ENCODE measurements around the gene BET1L.
"Not testable (repeated sequence)": the region's sequence is repeated elsewhere in the genome, so short reads cannot be mapped to it uniquely, and the experiment has no call there.

Gene BET1L

DNA sequence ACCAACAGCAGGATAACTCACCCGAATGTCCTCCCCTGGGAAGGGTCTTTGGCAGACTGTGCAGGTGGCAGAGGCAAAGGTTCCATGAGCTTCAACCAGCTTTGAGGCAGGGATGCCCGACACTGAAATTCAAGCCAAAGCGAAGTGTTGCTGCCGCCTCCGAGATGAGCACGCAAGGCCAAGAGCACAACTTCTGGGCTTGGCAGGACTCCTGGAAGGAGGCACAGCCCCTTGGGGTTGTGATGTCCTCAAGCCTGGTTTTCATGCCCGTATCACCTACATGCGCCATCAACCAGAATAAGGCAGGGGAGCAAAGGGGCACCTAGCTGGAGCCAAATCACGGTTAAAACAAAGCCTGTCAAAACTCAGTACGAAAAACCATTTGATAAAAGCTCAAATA, 23.2 kb upstream of the BET1L start:
- DNase-seq (ENCODE audit: low spot score) = no peak
- no peak for FAIRE-seq

DNA sequence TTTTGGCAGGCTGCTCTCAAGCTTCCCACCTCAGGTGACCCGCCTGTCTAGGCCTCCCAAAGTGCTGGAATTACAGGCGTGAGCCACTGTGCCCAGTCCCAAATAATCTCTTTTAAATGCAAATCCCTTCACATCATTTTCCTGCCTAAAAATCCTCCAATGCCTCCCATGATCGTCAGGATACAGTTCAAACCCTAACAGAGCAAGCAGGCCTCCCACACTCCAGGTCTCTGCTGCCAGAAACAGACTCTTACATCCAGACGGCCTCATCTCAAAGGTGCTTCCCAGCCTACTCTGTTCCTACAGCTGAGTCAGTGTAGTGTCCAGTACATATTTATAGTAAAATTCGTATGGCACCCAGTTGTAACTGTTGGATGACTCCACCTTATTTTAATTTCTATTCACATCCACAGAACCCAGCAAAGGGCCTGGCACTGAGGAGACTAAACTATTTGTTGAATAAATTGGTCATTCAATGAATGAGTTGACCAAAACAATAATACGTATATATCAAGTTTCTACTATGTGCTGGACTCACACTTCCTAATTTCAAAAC, 20.7 kb upstream of the BET1L start:
- DNase-seq (ENCODE audit: low spot score) (no peak), FAIRE-seq (no peak)

DNA sequence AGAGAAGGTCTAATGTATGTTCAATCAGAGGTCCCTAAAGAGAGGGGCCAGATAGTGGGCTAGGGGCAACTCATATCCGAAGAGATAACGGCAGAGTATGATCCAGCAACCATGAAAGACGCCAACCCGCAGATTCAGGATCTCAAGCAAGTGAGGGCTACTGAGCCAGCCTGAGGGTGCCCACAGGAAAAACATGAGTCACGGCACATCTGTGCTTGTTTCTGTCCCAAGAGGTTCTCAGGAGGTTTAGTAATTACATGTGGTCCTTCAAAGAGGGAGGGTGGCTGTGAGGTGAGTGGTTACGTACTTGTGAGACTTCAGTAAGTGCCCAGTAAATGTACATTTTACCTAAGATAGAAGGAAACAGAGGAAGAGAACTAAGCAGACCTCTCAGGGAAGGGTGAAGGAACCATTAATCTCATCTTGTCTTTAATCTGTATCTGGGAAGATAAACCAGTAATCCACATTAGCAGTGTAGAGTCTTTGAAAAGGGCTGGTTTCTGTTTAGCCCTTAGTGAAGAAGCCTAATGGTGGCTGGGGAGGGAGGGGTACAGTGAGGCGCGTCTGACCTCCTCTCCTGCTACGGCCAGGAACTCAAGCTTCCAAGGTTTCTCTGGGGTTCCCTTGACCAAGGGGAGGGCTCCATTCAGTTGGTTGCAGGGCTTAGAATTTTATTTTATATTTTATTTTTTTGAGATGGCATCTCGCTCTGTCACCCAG, 18.7 kb upstream of the BET1L start:
- FAIRE-seq (no peak), DNase-seq (ENCODE audit: low spot score) (no peak)

DNA sequence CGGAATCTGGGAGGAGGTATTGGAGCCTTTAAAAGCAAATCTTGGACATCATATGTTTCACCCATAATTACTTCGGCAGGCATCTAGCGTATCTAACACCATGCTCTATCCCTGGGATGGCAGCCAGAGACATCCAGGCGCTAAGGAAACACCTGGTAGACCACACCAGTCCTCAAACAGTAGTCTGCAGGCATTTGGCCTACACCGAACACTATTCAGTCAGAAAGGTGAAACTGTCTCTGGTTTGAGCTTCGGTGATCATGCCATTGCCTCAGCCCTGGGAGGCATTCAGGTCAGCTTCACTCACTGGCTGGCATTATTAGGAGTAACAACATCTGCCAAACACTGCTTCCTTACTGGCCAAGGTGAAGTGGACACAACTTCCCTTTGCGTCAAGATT, 17.2 kb upstream of the BET1L start:
- DNase-seq (ENCODE audit: low spot score) (no peak), FAIRE-seq (no peak)

DNA sequence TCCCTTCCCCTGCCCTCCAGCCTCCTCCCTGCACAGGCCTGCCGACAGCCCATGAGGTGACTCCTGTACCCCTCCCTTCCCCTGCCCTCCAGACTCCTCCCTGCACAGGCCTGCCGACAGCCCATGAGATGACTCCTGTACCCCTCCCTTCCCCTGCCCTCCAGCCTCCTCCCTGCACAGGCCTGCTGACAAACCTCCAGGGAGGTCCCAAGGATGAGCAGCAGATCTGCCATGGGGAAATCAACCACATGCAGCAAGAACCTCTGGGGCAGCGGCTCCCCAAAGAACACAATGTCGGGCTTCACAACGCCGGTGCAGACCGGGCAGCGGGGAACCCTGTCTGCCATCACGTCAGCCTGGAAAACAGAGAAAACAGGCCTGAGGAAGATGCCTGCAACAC, 16.7 kb upstream of the BET1L start:
- FAIRE-seq = no peak
- no peak for DNase-seq (ENCODE audit: low spot score)

DNA sequence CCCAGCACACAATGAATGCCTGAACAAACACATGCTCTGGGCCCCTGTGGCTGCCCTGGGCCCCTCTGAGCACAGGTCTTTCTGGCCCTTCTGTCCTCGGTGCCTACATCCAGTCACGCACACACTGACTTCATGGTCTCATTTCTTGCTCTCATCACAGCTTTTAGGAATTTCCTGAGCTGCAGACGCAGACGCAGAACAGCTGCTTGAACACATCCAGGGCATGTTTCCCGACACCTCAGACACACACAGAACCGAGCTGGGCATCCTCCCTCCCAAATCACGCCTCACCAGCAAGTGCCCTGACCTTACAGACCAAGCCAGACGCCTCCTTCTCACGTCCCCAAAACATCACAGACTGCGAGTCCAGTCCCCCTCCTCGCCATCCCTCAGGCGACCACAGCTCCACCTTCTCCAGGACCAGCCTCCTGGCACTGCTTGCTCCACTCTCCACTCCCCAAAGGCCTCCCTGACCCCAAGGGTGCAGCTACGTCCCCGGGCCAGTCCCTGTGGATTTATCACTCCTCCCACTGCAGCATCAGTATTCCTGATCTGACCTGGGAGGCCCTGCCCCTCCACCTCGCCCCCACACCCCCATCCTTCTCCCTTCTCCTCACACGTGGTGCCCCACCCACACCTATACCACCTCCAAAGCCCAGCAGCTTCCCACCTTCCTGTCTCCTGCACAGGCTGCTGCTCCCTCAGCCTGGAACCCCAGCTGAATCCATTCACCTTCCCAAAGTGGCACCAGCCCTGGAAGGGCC, 16.0 kb upstream of the BET1L start:
- no peak for DNase-seq (ENCODE audit: low spot score)
- FAIRE-seq = no peak

DNA sequence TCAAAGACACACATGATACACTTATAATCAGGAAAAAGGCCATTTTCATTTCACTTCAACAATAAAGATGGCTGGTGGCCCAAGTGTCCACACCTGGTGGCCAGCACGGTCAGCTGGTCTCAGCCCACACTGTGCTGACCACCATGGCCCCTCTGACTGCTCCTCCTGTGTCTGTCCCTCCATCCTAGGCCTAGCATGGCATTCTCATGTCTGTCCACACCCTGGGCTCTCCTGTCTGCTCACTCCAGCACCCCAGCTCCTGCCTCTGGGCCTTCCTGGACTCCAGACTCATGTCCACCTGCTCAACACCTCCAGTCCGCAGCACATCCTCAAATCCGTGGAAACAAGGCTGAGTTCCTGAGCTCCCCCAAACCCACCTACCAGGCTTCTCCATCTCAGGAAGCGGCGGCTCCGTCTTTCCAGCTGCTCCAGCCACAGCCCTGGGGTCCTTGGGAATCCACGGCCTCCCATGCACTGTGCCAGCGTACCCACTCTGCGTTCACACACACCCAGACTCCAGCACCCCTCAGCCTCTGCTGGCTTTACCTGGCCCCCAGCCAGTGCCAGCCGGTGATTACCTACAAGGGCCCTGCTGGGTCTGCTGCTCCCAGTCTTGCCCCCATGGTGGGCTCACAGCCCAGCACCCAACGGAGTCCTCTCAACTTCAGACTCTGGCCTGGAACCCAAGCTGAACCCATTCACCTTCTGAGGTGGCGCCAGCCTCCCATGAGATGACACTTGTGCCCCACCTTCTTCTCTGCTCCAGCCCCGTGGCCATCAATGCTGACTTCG, 15.0 kb upstream of the BET1L start:
- no peak for DNase-seq (ENCODE audit: low spot score)
- no peak for FAIRE-seq

DNA sequence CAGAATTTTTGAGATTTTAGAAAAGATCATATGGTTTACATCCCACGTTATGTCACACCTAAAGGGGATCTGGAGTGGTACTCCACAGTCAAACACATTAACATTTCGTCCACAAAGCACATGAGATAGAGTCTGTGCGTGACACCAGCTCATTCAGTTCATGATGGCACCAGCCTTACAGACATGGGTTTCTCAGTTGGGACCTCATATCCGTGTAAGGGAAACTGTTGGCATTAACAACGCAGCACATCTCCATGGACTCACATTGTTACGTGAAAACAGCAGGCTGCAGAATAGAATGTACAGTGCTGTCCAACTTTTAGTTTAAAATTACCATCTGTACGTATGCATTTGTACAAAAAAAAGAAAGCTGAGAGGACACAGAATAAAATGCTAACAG, 14.3 kb upstream of the BET1L start:
- DNase-seq (ENCODE audit: low spot score) = no peak
- FAIRE-seq = no peak

DNA sequence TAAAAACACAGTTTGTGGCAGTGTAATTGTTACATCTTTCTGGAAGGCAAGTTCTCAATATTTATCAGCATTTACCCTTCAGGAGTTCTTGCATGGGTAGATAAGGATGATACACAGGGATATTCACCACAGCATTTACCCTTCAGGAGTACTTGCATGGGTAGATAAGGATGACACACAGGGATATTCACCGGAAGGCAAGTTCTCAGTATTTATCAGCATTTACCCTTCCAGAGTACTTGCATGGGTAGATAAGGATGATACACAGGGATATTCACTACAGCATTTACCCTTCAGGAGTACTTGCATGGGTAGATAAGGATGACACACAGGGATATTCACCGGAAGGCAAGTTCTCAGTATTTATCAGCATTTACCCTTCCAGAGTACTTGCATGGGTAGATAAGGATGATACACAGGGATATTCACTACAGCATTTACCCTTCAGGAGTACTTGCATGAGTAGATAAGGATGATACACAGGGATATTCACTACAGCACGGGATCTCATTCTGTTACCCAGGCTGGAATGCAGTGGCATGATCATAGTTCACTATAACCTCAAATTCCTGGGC, 13.5 kb upstream of the BET1L start:
- DNase-seq (ENCODE audit: low spot score); FAIRE-seq: not testable (repeated sequence)

DNA sequence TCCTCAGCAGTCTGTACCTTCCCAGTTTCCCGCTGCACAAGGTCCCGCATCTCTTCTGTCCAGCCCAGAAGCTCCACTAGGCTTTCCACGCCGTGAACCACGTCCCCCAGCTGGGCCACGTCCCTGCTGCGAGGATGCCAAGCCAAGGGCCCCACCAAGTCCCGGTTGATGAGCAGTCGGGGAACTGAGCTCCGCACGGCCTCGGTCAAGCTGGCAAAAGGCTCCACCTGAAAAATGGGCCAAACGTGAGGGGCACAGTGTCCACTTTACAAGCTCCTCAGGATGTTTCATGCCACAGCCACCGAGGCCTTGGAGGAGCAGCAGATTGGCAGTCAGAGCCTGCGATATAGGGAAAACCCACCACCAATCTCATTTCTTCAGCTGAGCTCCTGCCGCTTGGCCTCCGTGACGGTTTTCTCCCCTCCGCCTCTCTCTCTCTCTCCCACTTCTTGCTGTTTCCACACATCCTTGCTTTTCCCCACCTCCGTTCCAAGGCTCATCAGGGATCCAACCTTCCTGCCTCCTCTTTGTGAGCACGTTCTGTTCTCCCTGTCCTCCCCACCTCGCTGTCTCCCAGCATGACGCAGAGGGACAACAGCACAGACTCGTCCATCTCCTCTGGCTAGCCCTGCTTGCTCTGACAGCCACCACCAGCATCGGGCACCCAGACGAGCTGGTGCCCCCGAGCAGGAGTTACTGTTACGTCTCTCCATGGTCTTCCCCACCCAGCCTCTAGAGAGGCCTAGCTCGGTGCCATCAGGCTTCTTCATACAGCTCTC, 11.8 kb upstream of the BET1L start:
- FAIRE-seq (no peak), DNase-seq (ENCODE audit: low spot score) (no peak)

DNA sequence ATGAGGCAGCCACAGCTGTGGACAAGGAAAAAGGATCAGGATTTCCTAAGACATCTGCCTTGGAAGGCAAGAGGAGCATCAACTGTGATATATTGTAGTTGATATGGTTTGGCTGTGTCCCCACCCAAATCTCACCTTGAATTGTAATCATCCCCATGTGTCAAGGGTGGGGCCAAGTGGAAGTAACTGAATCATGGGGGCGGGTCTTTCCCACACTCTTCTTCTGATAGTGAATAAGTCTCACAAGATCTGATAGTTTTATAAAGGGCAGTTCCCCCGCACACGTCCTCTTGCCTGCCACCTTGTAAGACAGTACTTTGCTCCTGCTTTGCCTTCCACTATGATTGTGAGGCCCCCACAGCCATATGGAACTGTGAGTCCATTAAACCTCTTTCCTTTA, 10.5 kb upstream of the BET1L start:
- no peak for FAIRE-seq

DNA sequence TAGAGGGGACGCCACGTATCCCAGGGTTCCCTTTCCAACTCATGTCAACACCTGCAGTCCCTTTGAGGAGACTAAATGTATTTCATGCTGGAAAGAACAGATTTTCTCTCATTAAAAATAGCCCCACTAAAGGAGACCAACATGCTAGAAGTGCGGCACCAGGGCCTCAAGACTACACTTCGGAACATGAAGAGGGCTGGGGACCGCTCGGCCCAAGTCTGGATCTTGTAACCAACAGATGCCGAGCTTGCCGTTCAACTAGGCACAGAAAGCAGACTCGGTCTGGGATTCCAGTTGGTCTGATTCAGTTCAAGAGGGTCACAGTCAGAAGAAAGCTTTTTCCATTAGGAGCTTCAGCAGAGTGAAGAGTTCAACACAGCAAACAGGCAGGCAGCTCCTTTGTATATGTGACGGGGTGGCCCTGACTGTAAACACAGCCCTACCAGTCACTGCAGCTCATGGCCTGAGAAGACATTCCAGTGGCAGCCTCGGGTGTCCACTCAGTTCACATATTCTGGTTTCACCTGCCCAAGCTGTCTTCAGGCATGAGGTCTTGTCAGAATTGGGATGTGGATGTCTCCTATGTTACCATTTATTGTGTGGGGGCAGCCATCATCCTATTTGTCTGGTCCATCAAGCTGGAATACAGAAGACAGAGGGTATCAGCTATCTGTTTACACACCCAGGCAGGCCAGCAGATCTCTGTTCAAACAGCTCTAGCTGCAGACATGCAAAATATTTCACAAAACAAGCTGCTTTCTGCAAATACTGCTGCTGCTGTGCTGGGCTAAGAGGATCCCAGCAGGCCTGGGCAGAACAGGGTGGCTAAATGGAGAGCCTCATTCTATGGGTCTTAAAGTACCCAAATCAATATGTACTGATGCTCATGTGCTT, 9.1 kb upstream of the BET1L start:
- DNase-seq (ENCODE audit: low spot score) = no peak
- no peak for FAIRE-seq

More for the DNA sequence above, 10.5 kb upstream of the BET1L start:
- no peak for DNase-seq (ENCODE audit: low spot score)

DNA sequence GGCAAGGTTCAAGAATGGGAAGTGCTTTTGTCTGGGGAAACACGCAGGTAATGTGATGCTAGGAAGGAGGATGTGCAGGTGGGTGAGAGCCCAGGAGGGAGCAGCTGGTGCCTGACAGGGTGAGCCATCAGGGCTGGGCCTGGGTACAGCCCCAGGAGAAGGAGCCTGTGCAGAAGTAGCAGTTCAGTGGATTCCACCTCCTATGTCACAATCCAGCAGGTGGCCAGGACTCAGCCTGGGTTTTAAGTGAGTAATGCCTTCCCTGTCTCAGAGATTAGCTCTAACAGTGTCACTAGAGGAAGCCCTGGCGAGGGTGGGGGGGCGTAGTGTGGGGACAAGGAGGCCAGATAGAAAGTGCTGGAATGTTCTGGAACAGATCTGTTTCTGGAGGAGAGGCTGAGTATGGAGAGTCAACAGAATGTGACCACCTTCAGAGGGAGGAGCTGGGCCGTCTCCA, 8.4 kb upstream of the BET1L start:
- DNase-seq (ENCODE audit: low spot score) = no peak
- no peak for FAIRE-seq

DNA sequence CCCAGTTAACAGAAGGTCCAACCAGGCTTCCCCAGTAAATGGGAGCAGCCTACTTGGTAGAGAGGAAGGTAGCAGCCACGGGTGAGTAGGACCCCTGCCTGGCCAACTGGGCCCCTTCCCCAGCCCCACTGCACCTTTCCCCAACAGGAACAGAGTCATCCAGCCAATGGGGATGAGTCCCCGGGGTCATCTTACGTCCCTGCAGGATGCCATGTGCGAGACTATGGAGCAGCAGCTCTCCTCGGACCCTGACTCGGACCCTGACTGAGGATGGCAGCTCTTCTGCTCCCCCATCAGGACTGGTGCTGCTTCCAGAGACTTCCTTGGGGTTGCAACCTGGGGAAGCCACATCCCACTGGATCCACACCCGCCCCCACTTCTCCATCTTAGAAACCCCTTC, 6.9 kb upstream of the BET1L start:
- FAIRE-seq = no peak

DNA sequence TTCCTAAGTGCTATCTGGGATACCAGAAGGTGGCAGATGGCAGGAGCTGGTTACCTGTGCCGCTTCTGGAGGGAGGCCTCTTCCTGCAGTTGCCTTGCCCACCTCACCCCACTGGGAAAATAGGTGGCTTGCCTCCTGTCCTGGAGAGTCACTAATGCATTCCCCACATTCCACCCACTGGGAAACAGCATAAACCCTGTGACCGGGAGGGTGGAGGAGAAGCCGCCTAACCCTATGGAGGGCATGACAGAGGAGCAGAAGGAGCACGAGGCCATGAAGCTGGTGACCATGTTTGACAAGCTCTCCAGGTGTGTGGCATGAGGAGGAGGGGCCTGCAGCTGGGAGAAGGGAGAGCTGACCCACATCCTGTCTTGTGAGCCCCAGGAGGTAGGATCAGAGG, 5.9 kb upstream of the BET1L start:
- FAIRE-seq (no peak), DNase-seq (ENCODE audit: low spot score) (no peak)

More for the DNA sequence above, 6.9 kb upstream of the BET1L start:
- DNase-seq (ENCODE audit: low spot score) = no peak

DNA sequence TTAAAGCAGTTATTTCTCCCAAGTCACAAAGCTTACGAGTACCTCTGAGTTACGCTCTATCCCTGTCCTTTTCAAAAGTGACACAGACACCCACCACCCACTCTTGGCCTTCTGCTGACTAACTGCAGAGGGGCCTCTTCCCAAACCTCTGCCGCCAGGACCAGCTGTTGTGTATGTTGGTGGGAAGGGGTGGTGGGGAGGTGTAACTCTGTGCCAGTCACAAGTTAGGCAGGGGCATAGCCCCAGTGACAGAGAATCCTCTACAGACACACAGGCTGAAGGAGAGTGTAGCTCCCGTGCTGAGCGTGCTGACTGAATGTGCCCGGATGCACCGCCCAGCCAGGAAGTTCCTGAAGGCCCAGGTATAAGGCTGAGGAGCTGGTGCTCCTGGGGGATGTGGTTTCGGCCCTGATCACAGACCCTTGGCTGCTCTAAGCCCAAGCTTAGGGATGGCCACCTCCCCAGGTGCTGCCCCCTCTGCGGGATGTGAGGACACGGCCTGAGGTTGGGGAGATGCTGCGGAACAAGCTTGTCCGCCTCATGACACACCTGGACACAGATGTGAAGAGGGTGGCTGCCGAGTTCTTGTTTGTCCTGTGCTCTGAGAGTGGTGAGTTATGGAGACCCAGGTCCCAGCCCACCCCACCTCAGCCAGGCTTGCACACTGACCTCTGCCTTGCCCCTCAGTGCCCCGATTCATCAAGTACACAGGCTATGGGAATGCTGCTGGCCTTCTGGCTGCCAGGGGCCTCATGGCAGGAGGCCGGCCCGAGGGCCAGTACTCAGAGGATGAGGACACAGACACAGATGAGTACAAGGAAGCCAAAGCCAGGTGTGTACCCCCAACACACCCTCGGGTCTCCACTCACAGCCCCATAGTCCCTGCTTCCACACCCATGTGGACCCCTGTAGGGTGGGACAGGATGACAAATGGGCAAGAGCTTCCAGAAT, 5.2 kb upstream of the BET1L start:
- FAIRE-seq (no peak), DNase-seq (ENCODE audit: low spot score) (no peak)

DNA sequence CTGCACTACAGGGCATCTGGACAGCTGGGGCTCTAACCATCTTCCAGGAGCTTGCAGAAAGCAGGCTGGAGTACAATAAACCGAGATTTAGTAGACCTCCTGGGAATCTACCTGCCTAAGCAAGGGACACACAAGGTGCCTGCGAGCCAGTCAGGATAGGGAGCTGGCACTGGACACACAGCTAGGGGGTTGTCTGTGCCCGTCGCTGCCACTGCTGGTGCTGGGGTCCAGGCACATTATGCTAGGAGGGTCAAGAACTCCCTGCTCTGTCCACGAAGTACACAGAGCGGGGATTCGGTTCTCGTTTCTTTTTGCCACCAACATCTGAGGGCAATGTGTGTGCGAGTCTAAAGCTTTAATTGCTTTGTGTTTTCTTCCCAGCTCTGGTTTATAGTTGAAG, 4.5 kb upstream of the BET1L start:
- FAIRE-seq (no peak), DNase-seq (ENCODE audit: low spot score) (no peak)

DNA sequence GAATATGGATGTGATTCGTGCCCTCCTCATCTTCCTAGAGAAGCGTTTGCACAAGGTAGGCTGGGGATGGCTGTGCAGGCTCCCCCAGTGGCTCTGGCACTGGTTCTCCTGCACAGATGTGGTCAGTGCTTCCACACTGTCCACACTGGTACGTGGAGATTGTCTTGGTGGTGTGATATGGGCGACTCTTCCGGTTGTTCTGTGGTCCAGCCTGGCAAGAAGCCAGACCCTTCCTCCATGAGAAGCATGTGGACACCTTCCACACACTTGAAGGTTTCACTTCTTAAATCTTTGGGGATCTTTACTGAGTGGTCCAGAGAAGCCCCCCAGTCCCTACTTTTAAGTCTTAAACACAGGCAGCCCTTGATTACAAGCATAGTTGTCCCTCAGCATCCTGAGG, 4.1 kb upstream of the BET1L start:
- FAIRE-seq (no peak), DNase-seq (ENCODE audit: low spot score) (no peak)

DNA sequence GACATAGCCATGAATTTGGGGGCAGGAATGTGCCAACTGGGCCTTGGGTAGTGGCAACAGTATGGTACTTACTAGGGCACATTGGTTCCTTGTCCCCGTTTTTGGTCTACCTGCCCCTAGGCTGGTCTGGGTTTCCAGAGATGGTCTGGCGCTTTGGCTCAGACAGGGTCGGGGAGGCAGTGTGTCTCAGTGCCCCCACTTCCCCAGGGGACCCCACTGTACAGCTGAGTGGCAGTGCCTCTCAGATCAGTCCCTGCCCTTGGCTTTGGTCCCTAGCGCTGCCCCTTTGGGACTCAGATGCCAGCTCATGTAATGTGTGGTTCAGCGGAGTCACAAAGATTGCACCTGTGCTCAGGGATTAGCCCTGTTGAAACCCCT, 3.6 kb upstream of the BET1L start:
- DNase-seq (ENCODE audit: low spot score) (no peak), FAIRE-seq (no peak)
